Peyer's patch (tissue), 4 donors: ENCODE measurements around the gene BICC1. TPM values are rescaled to one million over a fixed set of nuclear protein-coding genes. Genes with fewer than 3 reads are reported as not detected.

ENCODE experiments used
- DNase-seq, 3 donors: peaks; one replicate each; pipeline ENCODE4 v3.0.0-alpha.2; 2017 to 2019
- H3K27ac ChIP-seq, 4 donors: fragments of 200-600 bp; sonication (generic); one replicate each; pipeline ENCODE4 v1.5.1; 2016 to 2019
- H3K27me3 ChIP-seq, 2 donors: fragments of 200-600 bp; sonication (generic); one replicate each; pipeline ENCODE4 v1.5.1; 2019
- H3K36me3 ChIP-seq, 3 donors: fragments of 200-600 bp; sonication (generic); one replicate each; pipeline ENCODE4 v1.5.1; 2016 to 2019
- H3K4me1 ChIP-seq, 4 donors: fragments of 200-600 bp; sonication (generic); one replicate each; pipeline ENCODE4 v1.5.1; 2016 to 2019
- H3K4me3 ChIP-seq, 4 donors: fragments of 200-600 bp; sonication (generic); 1 replicate in 3 of 4; 2 replicates in 1 of 4; pipeline ENCODE4 v1.5.1; 2016 to 2019; ENCODE audit warnings: mild to moderate bottlenecking in 1 of 4
- H3K9me3 ChIP-seq, 4 donors: fragments of 200-600 bp; sonication (generic); one replicate each; pipeline ENCODE4 v1.5.1; 2016 to 2019; ENCODE audit warnings: mild to moderate bottlenecking in 1 of 4
- POLR2A ChIP-seq, 2 donors: fragments of 450-650 bp; IDR thresholded peaks; one replicate each; pipeline ENCODE4 v1.5.1; 2017; ENCODE audit warnings: antibody characterized with exemption in 2 of 2, mild to moderate bottlenecking in 2 of 2, moderate library complexity in 2 of 2
- total RNA-seq, 4 donors: library from RNA; depleted of rRNA; stranded (reverse); fragments of >200 nt; gene quantifications; one replicate each; pipeline ENCODE4 v1.1.0, GENCODE V29; 2016
- TF ChIP-seq, protein P1 (sequence below), 6 experiments: fragments of 450-650 bp in 4 of 6; fragments of 200-600 bp in 2 of 6; sonication (generic) in 1 of 6; IDR thresholded peaks; one replicate each; pipeline ENCODE4 v1.5.1; 2017 to 2019; ENCODE audit warnings: antibody characterized with exemption in 6 of 6, mild to moderate bottlenecking in 3 of 6, moderate library complexity in 1 of 6

Gene BICC1
- total RNA-seq, 4 donors from 2014 or later, result 1.1 to 19.0 (median 2.6) TPM

DNA sequence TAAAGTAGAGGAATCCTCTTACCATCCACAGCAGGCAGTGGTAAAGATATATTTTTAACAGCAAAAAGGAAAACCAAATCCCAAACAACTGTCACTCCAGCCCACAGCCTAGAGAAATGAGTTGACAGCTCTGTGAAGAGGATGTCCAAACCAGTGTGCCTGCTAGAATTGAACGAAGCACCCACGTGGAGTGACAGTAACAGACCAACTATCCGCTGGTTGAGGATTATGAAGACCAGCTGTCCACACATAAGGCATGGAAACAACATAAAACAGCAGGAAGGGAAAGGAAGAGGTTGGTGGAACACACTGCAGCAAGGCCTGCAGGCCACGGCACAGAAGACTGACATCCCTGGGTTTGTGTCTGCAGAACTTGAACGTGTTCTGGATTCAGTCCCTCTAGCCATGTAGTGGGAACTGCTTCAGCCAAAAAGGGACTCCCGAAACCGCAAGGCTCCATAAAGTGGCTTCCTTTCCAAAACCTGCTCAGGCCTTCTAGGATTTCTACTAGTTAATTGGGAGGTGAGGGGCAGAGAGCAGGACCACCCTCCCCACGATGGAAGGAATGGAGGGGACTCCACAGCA, 324.4 kb downstream of the BICC1 start:
- no peak overlapping the region for H3K27ac ChIP-seq
- no peak for DNase-seq
- no peaks in the 10 kb centered on the region for H3K36me3 ChIP-seq
- H3K4me3 ChIP-seq, result no peak overlapping the region
- H3K27me3 ChIP-seq, result no peaks in the 10 kb centered on the region
- H3K4me1 ChIP-seq, result no peaks in the 10 kb centered on the region
- TF ChIP-seq POLR2A (IDR thresholded peaks at IDR 0.05), result no peak
- TF ChIP-seq, protein P1, sequence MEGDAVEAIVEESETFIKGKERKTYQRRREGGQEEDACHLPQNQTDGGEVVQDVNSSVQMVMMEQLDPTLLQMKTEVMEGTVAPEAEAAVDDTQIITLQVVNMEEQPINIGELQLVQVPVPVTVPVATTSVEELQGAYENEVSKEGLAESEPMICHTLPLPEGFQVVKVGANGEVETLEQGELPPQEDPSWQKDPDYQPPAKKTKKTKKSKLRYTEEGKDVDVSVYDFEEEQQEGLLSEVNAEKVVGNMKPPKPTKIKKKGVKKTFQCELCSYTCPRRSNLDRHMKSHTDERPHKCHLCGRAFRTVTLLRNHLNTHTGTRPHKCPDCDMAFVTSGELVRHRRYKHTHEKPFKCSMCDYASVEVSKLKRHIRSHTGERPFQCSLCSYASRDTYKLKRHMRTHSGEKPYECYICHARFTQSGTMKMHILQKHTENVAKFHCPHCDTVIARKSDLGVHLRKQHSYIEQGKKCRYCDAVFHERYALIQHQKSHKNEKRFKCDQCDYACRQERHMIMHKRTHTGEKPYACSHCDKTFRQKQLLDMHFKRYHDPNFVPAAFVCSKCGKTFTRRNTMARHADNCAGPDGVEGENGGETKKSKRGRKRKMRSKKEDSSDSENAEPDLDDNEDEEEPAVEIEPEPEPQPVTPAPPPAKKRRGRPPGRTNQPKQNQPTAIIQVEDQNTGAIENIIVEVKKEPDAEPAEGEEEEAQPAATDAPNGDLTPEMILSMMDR (IDR thresholded peaks at IDR 0.05), result no peak
- no peaks in the 10 kb centered on the region for H3K9me3 ChIP-seq

DNA sequence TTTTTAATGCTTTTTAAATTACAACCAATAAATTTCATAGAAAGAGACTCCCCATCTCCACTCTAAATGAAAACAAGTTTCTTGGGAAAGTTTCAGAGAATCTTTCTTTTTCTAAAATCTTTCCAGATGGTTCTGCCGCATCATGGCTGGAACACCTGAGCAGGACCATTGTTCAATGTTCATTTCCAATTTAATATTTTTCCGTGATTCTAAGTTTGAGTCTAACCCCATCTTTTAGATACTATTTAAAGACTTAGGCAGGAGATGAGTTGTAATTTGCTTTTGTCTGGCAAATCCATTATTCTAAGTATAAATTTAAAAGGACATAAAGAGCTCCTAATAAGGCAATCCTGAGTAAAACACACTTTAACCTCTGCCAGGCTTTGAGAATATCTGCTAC, 325.2 kb downstream of the BICC1 start:
- TF ChIP-seq, protein P1 (IDR thresholded peaks at IDR 0.05), result no peak
- TF ChIP-seq POLR2A (IDR thresholded peaks at IDR 0.05), result no peak

DNA sequence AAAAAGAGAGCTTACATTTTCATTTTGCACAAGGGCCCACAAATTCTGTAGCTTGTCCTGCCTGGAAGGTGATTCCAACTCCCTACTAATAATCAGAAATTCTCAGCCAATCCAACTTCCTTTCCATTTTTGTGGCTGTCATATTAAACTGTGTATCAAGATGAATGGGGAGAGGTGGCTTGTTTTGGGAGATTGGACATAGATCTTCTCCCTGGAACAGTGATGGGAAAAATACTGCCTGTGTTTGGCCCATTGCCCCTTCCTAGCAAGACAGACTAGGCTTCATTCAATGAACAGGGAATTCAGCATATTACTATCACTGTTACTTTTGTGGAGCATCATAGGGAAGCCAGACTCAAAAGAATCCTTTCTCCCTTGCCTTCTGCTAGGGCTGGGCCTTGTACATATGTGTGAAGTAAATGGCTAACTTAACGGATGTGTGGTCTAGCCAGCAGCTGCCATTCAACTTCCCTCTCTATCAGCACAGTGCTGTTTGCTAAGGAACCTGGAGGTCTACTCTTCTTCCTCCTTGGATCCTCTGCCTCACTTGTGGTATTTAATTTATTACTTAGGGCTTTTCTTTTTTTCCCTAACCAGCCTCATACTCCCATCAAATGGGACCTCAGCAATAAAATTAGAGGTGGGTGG, 326.0 kb downstream of the BICC1 start:
- H3K27me3 ChIP-seq, result no peaks in the 10 kb centered on the region
- no peak overlapping the region for H3K4me3 ChIP-seq
- no peak for DNase-seq
- no peaks in the 10 kb centered on the region for H3K4me1 ChIP-seq
- H3K36me3 ChIP-seq, result no peaks in the 10 kb centered on the region
- H3K9me3 ChIP-seq, result no peaks in the 10 kb centered on the region
- no peak overlapping the region for H3K27ac ChIP-seq
- TF ChIP-seq, protein P1 (IDR thresholded peaks at IDR 0.05), result no peak
- no peak for TF ChIP-seq POLR2A (IDR thresholded peaks at IDR 0.05)

More for the DNA sequence above, 325.2 kb downstream of the BICC1 start:
- H3K27me3 ChIP-seq, result no peaks in the 10 kb centered on the region
- no peak overlapping the region for H3K4me3 ChIP-seq
- H3K36me3 ChIP-seq, result no peaks in the 10 kb centered on the region
- H3K27ac ChIP-seq, result no peak overlapping the region
- no peaks in the 10 kb centered on the region for H3K4me1 ChIP-seq
- no peaks in the 10 kb centered on the region for H3K9me3 ChIP-seq
- DNase-seq, result no peak

DNA sequence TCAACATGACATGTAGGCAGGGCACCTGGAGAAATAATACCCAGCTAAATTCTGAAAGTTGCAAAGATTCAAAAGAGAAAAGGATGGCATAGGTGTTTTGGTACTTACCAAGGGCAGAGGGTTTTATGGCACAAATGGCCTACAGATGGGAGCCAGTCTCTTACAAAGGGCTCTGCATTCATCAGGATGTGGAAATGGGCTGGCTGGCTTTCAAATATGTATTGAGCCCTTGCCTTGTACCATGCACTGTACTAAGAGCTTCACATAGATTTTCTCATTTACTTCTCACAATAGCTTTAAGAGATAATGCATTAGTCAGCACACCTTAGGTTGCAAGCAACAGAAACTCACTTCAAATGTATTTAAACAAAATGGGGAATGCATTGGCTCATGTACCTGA, 327.1 kb downstream of the BICC1 start:
- no peaks in the 10 kb centered on the region for H3K4me1 ChIP-seq
- TF ChIP-seq, protein P1 (IDR thresholded peaks at IDR 0.05), result no peak
- TF ChIP-seq POLR2A (IDR thresholded peaks at IDR 0.05), result no peak
- DNase-seq, result no peak
- H3K4me3 ChIP-seq, result no peak overlapping the region
- H3K9me3 ChIP-seq, result no peaks in the 10 kb centered on the region
- H3K27me3 ChIP-seq, result no peaks in the 10 kb centered on the region
- no peak overlapping the region for H3K27ac ChIP-seq
- H3K36me3 ChIP-seq, result no peaks in the 10 kb centered on the region

DNA sequence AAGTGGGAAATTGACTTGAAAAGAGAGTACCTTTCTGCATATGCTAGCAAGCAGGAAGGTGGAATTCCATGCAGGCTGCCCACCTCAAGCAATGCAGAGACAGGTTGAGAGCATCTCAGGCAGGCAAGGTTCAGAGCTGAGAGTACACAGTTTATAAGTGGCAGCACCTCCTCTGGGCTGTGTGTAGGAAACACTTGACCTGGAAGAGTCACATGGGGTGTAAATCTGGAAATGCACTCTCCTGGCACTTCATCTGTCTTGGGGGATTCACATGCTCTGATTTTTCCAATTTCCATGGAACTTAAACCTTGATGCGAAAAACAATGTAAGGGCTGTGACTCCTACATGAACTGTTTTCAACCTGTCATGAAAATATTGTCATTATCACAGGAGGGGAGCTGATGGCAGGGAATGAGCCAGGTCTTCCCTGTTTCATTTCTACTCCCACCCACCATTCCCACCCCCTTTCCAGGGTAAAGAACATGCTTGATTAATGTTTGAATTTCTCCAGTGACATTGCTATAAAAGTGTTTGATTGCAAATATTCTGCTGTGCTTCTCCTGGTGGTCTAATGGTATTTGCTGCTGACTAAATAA, 328.3 kb downstream of the BICC1 start:
- no peaks in the 10 kb centered on the region for H3K4me1 ChIP-seq
- H3K27me3 ChIP-seq, result no peaks in the 10 kb centered on the region
- TF ChIP-seq POLR2A (IDR thresholded peaks at IDR 0.05), result no peak
- TF ChIP-seq, protein P1 (IDR thresholded peaks at IDR 0.05), result no peak
- H3K4me3 ChIP-seq, result no peak overlapping the region
- DNase-seq, result no peak
- no peak overlapping the region for H3K27ac ChIP-seq
- H3K36me3 ChIP-seq, result no peaks in the 10 kb centered on the region
- H3K9me3 ChIP-seq, result no peaks in the 10 kb centered on the region
